Upper lobe of right lung (tissue), 1 donor: Measurements from ENCODE around the gene KANK4. TPM values are rescaled to one million over a fixed set of nuclear protein-coding genes. Genes with fewer than 3 reads are reported as not detected.

Experiments used
- ATAC-seq: fragments of 200-7000 bp; cut with Tn5 transposase; one replicate; pipeline ENCODE4 v1.9.1; 2020; ENCODE audit warnings: mild to moderate bottlenecking, moderate library complexity
- DNase-seq: peaks from one replicate; pipeline ENCODE4 v3.0.0-alpha.2; 2020
- H3K27ac ChIP-seq: fragments of 200-600 bp; one replicate; pipeline ENCODE4 v1.8.0; 2022
- H3K27me3 ChIP-seq: fragments of 200-600 bp; one replicate; pipeline ENCODE4 v1.8.0; 2022; ENCODE audit warnings: mild to moderate bottlenecking
- H3K36me3 ChIP-seq: fragments of 200-600 bp; one replicate; pipeline ENCODE4 v1.8.0; 2022
- H3K4me1 ChIP-seq: fragments of 200-600 bp; one replicate; pipeline ENCODE4 v1.8.0; 2022
- H3K4me3 ChIP-seq: fragments of 200-600 bp; one replicate; pipeline ENCODE4 v1.8.0; 2022; ENCODE audit warnings: mild to moderate bottlenecking
- H3K9me3 ChIP-seq: fragments of 200-600 bp; one replicate; pipeline ENCODE4 v1.8.0; 2022
- CTCF ChIP-seq: fragments of 200-600 bp; IDR thresholded peaks from one replicate; pipeline ENCODE4 v1.8.0; 2022; ENCODE audit warnings: antibody characterized with exemption
- intact Hi-C: fragments of 100-400 bp; cut with DNase I; formaldehyde crosslinking; loops from one replicate; pipeline ENCODE4 v1.11.0; 2022
- total RNA-seq: library from RNA; stranded (reverse); fragmentation: NEBNext Ultra II Directional; extraction: Animal tissue kit (Norgen Biotek cat#: 25700); gene quantifications from one replicate; pipeline ENCODE4 v1.2.1, GENCODE V29; 2021
- donor health status: DM: no; HTN: yes; CAD: no; lungs with severe emphysema.

The KANK4 gene
- total RNA-seq, 1 donor from 2014 or later: 6.4 TPM

DNA sequence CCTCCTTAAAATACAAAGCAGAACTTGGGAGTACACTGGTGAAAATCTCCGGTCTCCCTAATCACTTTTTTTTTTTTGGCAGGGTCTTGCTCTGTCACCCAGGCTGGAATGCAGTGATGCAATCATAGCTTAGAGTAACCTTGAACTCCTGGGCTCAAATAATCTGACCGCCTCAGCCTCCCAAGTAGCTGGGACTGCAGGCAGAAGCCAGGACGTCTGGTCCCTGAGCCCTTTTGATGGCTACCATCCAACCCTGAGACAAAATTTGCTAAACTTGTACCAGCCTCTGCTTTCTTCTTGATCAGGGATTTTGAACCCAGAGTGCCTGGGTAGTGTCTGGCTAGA, 120.5 kb downstream of the KANK4 start:
- H3K27ac ChIP-seq: no peak overlapping the region
- TF ChIP-seq CTCF: no peak
- no peaks in the 10 kb centered on the region for H3K9me3 ChIP-seq
- intact Hi-C loops: no loop called here
- no peaks in the 10 kb centered on the region for H3K4me1 ChIP-seq
- peaks cover 22% of the 10 kb centered on the region for H3K27me3 ChIP-seq
- peak; percentile 54 for ATAC-seq
- no peak for DNase-seq
- H3K36me3 ChIP-seq: no peaks in the 10 kb centered on the region
- H3K4me3 ChIP-seq: no peak overlapping the region

DNA sequence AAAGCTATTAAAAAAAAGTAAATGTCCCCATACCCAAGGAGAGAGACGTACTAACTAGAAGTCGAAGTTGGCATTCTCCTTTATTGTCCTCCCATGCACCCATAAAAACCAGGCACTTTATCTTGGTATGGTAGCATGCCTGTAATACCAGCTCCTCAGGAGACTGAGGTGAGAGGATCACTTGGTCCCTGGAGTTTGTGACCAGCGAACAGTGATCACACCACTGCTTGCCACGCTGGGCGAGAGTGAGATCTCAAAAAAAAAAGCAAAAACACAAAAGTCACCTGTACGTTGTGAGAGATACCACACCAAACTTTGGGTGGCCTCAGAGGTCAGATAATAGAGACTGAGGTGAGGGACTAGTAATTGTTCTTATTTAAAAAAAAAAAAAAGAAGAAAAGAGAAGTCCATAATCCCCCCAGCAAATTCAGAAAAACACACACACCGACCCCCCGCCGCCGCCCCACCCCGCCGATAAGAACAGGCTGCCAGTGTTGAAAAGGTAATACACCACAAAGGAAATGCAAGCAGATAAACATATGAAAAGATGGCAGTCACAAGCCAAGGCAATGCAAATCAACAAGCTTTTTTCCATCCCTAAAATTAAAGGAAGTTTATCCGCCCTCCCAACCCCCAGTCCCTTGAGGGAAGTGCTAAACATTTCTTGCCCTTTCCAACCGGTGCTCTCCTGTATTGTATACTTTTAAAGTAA, 121.0 kb downstream of the KANK4 start:
- Histone ChIP-seq H3K27me3 (peaks cover 27% of the 10 kb centered on the region), H3K4me3 (no peak overlapping the region), H3K27ac (no peak overlapping the region), H3K36me3 (no peaks in the 10 kb centered on the region), H3K9me3 (no peaks in the 10 kb centered on the region), H3K4me1 (no peaks in the 10 kb centered on the region)
- TF ChIP-seq CTCF: no peak
- ATAC-seq (no peak), DNase-seq (no peak)
- intact Hi-C loops: no loop called here

- Histone ChIP-seq H3K4me3 (no peak overlapping the region), H3K4me1 (no peaks in the 10 kb centered on the region), H3K27ac (no peak overlapping the region), H3K36me3 (no peaks in the 10 kb centered on the region), H3K27me3 (peaks cover 27% of the 10 kb centered on the region), H3K9me3 (no peaks in the 10 kb centered on the region)
- no peak for TF ChIP-seq CTCF
- DNase-seq (no peak), ATAC-seq (no peak)
- intact Hi-C loops: no loop called here
Observed at GRCh38 chr1:62196086-62196690, 123.0 kb downstream of the KANK4 start.

GRCh38 chr1:62194651-62195544, 124.3 kb downstream of the KANK4 start, which contains the start of gene L1TD1:
L1TD1 (plus strand) TSS chr1:62194849; CDS start chr1:62206629, 11,780 bp downstream.
- intact Hi-C loops: no loop called here
- Histone ChIP-seq H3K27ac (no peak within 1 kb of the TSS), H3K36me3 (no peaks in the 10 kb centered on the region), H3K4me3 (peak within 1 kb of the TSS; percentile 37), H3K27me3 (peaks cover 27% of the 10 kb centered on the region), H3K4me1 (no peaks in the 10 kb centered on the region), H3K9me3 (no peaks in the 10 kb centered on the region)
- no peak for TF ChIP-seq CTCF
- peak; percentile 63 for ATAC-seq
- DNase-seq: peak; percentile 55

DNA sequence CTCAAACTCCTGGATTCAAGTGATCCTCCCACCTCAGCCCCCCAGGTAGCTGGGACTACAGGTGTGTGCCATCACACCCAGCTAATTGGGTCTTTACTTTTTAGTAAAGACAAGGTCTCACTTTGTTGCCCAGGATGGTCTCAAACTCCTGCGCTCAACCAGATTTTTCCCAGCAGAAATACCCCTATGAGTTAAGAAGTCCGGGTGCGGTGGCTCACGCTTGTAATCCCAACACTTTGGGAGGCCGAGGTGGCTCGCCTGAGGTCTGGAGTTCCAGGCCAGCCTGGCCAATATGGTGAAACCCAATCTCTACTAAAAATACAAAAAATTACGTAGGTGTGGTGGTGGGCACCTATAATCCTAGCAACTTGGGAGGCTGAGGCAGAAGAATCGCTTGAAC, 131.1 kb downstream of the KANK4 start:
- no peaks in the 10 kb centered on the region for H3K27me3 ChIP-seq
- DNase-seq (no peak), ATAC-seq (no peak)
- H3K27ac ChIP-seq: no peak overlapping the region
- no peaks in the 10 kb centered on the region for H3K4me1 ChIP-seq
- no peak for TF ChIP-seq CTCF
- no peak overlapping the region for H3K4me3 ChIP-seq
- H3K9me3 ChIP-seq: no peaks in the 10 kb centered on the region
- no peaks in the 10 kb centered on the region for H3K36me3 ChIP-seq
- intact Hi-C loops: no loop called here
